Activated T-helper 17 cell treated with anti-CD3 and anti-CD28 coated beads, Interleukin-2, amount 50 U/mL, for 72 hours (primary cell): Measurements from ENCODE around the gene CDHR2. TPM values are rescaled to one million over a fixed set of nuclear protein-coding genes. Genes with fewer than 3 reads are reported as not detected.
"Not testable (repeated sequence)": the region's sequence is repeated elsewhere in the genome, so short reads cannot be mapped to it uniquely, and the experiment has no call there.

Source experiments
- ATAC-seq: fragments of 150-1000 bp; cut with Tn5 transposase; replicated peaks from 2 replicates; pipeline ENCODE4 v1.10.0; 2021; ENCODE audit warnings: mild to moderate bottlenecking, moderate library complexity
- H3K27ac Mint-ChIP-seq: one replicate; pipeline ENCODE4 v1.8.0; 2022; ENCODE audit warnings: mixed read lengths
- H3K27me3 Mint-ChIP-seq: one replicate; pipeline ENCODE4 v1.8.0; 2022; ENCODE audit warnings: mixed read lengths
- H3K36me3 Mint-ChIP-seq: one replicate; pipeline ENCODE4 v1.8.0; 2022; ENCODE audit warnings: low read depth, mild to moderate bottlenecking, mixed read lengths
- H3K4me1 Mint-ChIP-seq: one replicate; pipeline ENCODE4 v1.8.0; 2022; ENCODE audit warnings: mixed read lengths
- H3K4me3 Mint-ChIP-seq: one replicate; pipeline ENCODE4 v1.8.0; 2022; ENCODE audit warnings: mild to moderate bottlenecking, mixed read lengths
- H3K9me3 Mint-ChIP-seq: one replicate; pipeline ENCODE4 v1.8.0; 2022; ENCODE audit warnings: mixed read lengths
- total RNA-seq, 2 donors: library from RNA; stranded (reverse); gene quantifications; one replicate each; pipeline ENCODE4 v1.2.3, GENCODE V29; 2022

The CDHR2 gene
- total RNA-seq, 2 donors from 2014 or later, result 0.50 to 0.69 TPM

DNA sequence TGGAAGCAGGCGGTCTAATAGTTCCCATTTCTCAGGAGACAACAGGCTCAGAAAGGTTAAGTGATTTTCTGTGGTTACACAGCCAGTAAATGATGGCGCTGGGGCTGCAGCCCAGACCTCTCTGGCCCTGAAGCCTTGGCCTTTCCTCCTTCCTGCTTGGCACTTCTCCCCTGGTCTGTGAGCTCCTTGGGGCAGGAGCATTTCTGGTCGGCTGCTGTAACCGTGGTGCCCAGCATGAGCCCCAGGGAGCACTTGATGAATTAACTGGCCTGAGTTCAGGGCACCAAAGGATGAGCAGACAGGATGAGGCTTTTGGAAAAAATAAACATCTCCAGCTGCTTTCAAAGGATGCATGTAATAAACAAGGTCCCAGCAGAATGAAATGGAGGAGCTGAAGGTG lies 30.2 kb downstream of the CDHR2 start:
- ATAC-seq, result no peak
- no peaks in the 10 kb centered on the region for H3K36me3 Mint-ChIP-seq
- no peaks in the 10 kb centered on the region for H3K4me1 Mint-ChIP-seq
- no peak overlapping the region for H3K4me3 Mint-ChIP-seq
- no peaks in the 10 kb centered on the region for H3K27me3 Mint-ChIP-seq
- H3K27ac Mint-ChIP-seq, result no peak overlapping the region
- H3K9me3 Mint-ChIP-seq, result no peaks in the 10 kb centered on the region

DNA sequence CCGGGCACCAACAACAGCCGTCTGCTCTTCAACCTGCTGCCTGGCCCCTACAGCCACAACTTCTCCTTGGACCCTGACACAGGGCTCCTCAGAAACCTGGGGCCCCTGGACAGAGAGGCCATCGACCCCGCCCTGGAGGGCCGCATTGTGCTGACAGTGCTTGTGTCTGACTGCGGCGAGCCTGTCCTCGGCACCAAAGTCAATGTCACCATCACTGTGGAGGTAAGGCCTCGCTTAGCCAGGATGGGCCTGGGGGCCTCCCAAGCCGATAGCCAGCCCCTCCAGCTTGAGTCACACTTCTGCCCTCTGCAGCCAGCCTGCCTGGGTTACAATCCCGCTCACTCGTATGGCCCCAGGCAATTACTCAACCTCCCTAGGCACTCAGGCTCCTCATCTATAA lies 32.2 kb downstream of the CDHR2 start:
- Mint-ChIP-seq H3K9me3 (no peaks in the 10 kb centered on the region), H3K36me3 (no peaks in the 10 kb centered on the region), H3K27me3 (no peaks in the 10 kb centered on the region), H3K4me1 (no peaks in the 10 kb centered on the region), H3K27ac (no peak overlapping the region), H3K4me3 (no peak overlapping the region)
- ATAC-seq, result no peak

DNA sequence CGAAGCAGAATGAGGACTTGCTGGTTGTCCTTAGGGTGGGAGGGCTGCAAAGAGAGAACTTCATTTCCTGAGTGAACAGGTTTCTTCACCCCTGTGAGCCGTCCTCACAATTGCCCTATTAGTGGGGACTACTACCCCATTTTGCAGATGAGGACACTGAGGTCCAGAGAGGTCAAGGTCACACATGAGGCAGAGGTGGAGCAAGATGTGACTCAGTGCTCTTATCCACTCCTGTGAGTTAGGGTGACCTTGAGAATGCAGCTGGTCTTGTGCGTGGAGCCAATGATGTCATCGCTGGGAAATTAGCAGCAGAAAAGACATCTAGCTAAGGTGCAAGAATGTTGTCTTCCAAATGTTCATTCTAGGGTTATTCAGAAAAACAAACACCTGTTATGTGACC lies 33.9 kb downstream of the CDHR2 start:
- no peak overlapping the region for H3K4me3 Mint-ChIP-seq
- H3K9me3 Mint-ChIP-seq, result no peaks in the 10 kb centered on the region
- H3K4me1 Mint-ChIP-seq, result no peaks in the 10 kb centered on the region
- no peak overlapping the region for H3K27ac Mint-ChIP-seq
- no peak for ATAC-seq
- H3K27me3 Mint-ChIP-seq, result no peaks in the 10 kb centered on the region
- H3K36me3 Mint-ChIP-seq, result no peaks in the 10 kb centered on the region

DNA sequence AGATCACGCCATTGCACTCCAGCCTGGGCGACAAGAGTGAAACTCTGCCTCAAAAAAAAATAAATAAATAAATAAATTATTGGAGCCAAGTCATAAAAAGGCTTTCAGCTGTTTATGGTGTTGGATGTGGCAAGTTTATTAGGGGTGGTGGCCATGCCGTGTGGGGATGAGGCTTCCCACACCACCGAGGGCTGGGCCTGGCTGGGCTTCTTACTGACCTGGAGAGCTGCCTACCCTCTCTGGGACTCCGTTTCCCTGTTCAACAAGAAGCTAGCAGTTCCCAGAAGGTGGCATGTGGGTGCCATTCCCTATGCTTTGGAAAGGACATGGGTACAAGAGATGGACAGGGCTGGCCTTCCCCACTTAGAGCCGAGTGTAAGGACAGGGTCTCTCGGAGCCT lies 38.3 kb downstream of the CDHR2 start:
- Mint-ChIP-seq H3K36me3 (no peaks in the 10 kb centered on the region), H3K4me3 (no peak overlapping the region), H3K27me3 (no peaks in the 10 kb centered on the region), H3K4me1 (peaks cover 4% of the 10 kb centered on the region), H3K9me3 (no peaks in the 10 kb centered on the region), H3K27ac (no peak overlapping the region)
- no peak for ATAC-seq

- Mint-ChIP-seq H3K9me3 (no peaks in the 10 kb centered on the region), H3K27ac (no peak overlapping the region), H3K4me3 (no peak overlapping the region), H3K36me3 (no peaks in the 10 kb centered on the region), H3K4me1 (peaks cover 4% of the 10 kb centered on the region), H3K27me3 (no peaks in the 10 kb centered on the region)
- ATAC-seq, result no peak
These were observed 39.2 kb downstream of the CDHR2 start for GRCh38 chr5:176588297-176588696.

GRCh38 chr5:176589039-176589769 lies 40.1 kb downstream of the CDHR2 start:
- no peak overlapping the region for H3K27ac Mint-ChIP-seq
- no peak for ATAC-seq
- peaks cover 4% of the 10 kb centered on the region for H3K4me1 Mint-ChIP-seq
- no peaks in the 10 kb centered on the region for H3K9me3 Mint-ChIP-seq
- no peaks in the 10 kb centered on the region for H3K27me3 Mint-ChIP-seq
- H3K4me3 Mint-ChIP-seq, result no peak overlapping the region
- H3K36me3 Mint-ChIP-seq, result no peaks in the 10 kb centered on the region

DNA sequence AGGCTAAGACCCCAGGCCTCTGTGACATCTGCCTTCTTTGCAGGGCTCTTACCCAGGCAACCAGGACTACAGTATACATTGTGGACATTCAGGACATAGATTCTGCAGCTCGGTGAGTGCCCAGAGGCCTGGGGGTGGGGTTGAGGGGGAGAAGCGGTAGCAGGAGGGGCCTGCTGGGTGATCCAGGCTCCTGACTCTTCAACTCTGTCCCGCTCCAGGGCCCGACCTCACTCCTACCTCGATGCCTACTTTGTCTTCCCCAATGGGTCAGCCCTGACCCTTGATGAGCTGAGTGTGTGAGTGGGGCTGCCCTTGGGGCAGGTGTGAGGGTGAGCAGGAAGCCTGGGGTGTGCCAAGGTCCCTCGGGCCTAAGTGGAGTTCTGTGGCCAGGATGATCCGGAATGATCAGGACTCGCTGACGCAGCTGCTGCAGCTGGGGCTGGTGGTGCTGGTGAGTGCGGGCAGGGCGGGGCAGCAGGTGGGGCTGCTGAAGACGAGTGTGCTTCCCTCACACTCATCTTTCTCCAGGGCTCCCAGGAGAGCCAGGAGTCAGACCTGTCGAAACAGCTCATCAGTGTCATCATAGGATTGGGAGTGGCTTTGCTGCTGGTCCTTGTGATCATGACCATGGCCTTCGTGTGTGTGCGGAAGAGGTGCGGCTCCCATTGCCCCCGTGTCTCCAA lies 41.0 kb downstream of the CDHR2 start:
- no peak for ATAC-seq
- Mint-ChIP-seq H3K27ac (no peak overlapping the region), H3K4me1 (peaks cover 4% of the 10 kb centered on the region), H3K27me3 (no peaks in the 10 kb centered on the region), H3K4me3 (no peak overlapping the region), H3K36me3 (no peaks in the 10 kb centered on the region), H3K9me3 (no peaks in the 10 kb centered on the region)

GRCh38 chr5:176591667-176592066 lies 42.5 kb downstream of the CDHR2 start:
- H3K27me3 Mint-ChIP-seq, H3K4me1 Mint-ChIP-seq, ATAC-seq, H3K36me3 Mint-ChIP-seq, H3K27ac Mint-ChIP-seq, H3K4me3 Mint-ChIP-seq, H3K9me3 Mint-ChIP-seq: not testable (repeated sequence)

GRCh38 chr5:176592573-176592972 lies 43.4 kb downstream of the CDHR2 start:
- Mint-ChIP-seq H3K36me3 (no peaks in the 10 kb centered on the region), H3K4me1 (peaks cover 4% of the 10 kb centered on the region), H3K27me3 (no peaks in the 10 kb centered on the region), H3K9me3 (no peaks in the 10 kb centered on the region), H3K27ac (no peak overlapping the region), H3K4me3 (no peak overlapping the region)
- no peak for ATAC-seq

GRCh38 chr5:176593273-176593869 lies 44.2 kb downstream of the CDHR2 start:
- Mint-ChIP-seq H3K27me3 (no peaks in the 10 kb centered on the region), H3K4me3 (no peak overlapping the region), H3K9me3 (no peaks in the 10 kb centered on the region), H3K36me3 (no peaks in the 10 kb centered on the region), H3K27ac (no peak overlapping the region), H3K4me1 (peaks cover 2% of the 10 kb centered on the region)
- ATAC-seq, result no peak

DNA sequence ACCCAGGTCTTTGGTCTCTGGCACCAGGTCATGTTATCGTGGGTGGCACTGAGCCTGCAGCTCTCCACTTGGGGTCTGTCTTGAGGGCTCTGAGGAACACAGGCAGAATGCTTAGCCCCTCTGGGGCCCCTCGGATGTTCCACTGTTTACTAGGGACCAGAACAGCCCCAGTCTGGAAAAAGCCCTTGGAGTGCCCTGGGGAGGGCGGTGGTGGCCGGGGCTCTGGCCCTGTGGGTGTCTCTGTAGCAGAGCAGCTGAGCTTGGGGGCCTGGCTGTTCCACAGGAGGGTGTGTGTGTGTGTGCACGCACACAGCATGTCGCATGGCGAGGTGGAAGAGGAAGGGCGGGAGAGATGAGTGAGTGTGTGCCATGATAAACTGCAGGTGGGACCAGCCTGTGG lies 45.4 kb downstream of the CDHR2 start:
- no peak overlapping the region for H3K27ac Mint-ChIP-seq
- H3K9me3 Mint-ChIP-seq, result no peaks in the 10 kb centered on the region
- peaks cover 6% of the 10 kb centered on the region for H3K36me3 Mint-ChIP-seq
- no peak overlapping the region for H3K4me3 Mint-ChIP-seq
- no peaks in the 10 kb centered on the region for H3K4me1 Mint-ChIP-seq
- H3K27me3 Mint-ChIP-seq, result no peaks in the 10 kb centered on the region
- ATAC-seq, result no peak

DNA sequence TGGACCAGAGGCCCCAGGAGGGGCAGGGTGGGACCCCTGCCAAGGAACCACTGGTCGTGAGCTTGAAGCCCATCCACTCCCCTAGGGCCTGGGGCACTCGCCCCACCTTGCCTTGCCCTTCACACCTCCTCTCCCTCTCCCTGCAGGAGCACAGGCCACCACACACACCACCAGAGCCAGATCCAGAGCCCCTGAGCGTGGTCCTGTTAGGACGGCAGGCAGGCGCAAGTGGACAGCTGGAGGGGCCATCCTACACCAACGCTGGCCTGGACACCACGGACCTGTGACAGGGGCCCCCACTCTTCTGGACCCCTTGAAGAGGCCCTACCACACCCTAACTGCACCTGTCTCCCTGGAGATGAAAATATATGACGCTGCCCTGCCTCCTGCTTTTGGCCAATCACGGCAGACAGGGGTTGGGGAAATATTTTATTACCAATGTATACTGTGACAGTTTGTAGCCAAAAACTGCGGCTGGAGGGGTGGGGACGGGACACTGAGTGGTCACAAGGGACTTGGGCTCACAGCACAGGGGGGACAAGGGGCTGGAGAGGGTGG lies 46.3 kb downstream of the CDHR2 start:
- Mint-ChIP-seq H3K4me3 (peak overlapping the region; percentile 67), H3K9me3 (no peaks in the 10 kb centered on the region), H3K27ac (no peak overlapping the region), H3K27me3 (no peaks in the 10 kb centered on the region), H3K4me1 (peaks cover 7% of the 10 kb centered on the region), H3K36me3 (peaks cover 6% of the 10 kb centered on the region)
- no peak for ATAC-seq

DNA sequence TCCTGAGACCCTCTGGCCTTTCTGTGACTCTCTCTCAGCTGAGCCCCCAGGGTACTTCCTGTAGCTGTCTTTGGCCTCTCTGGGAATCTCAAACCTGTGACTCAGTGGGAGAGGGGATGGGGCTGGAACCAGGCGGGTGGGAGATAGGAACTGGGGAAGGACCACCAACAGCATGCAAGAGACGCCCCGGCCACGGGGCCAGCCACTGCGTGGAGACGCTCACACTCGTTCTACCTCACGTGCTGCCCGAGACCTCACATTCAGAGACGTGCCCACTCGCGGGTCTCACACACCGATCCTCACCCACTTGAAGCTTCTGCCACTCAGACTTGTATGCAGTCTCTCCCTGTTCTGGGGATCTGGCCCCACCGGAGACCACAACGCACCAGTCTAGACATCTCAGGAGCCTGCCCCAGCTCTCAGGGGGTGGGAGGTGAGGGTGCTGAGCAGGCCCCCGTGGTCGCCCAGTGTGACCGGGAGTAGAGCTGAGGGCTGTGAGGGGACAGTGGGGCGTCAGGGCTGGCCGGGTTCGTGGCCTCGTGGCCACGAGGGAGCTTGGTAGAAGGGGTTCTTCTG lies 47.0 kb downstream of the CDHR2 start:
- Mint-ChIP-seq H3K27me3 (no peaks in the 10 kb centered on the region), H3K4me3 (peak overlapping the region; percentile 67), H3K9me3 (no peaks in the 10 kb centered on the region), H3K27ac (peak overlapping the region; percentile 37), H3K4me1 (peaks cover 7% of the 10 kb centered on the region), H3K36me3 (peaks cover 6% of the 10 kb centered on the region)
- no peak for ATAC-seq

DNA sequence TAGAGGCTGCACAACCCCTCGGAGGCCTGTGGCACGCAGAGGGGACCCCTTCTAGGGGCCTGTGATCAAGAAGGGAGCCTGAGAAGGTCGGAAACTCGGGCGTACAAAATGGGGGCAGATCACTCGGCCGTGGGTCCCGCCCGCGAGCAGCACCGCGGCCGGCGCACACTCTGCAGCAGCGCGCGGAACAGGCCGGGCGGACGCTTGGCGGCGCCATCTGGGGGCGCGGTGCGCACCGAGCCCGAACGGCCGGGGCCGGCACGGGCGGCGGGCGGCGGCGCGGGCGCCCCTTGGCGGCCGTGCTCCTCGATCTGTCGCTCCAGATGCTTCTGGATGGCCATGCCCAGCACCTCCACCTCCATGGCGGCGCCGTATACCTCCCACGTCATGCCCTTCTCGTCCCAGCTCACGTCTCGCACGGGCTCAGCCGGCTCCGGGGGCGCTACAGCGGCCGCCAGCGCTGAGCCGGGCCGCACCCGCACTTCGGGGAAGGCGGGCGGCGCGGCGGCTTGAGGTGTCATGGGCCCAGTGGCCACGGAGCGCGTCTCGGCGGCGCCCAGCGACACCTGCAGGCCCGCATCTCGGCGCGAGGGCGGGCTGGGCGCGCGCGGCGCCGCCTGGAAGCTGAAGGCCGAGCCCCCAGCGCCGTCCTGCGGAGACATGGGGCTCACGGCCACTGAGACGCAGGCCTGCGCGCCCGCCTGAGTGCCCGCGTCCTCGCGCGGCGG lies 47.7 kb downstream of the CDHR2 start:
- Mint-ChIP-seq H3K27ac (peak overlapping the region; percentile 37), H3K4me3 (peak overlapping the region; percentile 67), H3K27me3 (no peaks in the 10 kb centered on the region), H3K9me3 (no peaks in the 10 kb centered on the region), H3K4me1 (peaks cover 7% of the 10 kb centered on the region), H3K36me3 (peaks cover 6% of the 10 kb centered on the region)
- ATAC-seq, result peak; percentile 83
